ENCODE results near the gene PTPN14. TPM values are rescaled to one million over a fixed set of nuclear protein-coding genes. Genes with fewer than 3 reads are reported as not detected.

The PTPN14 gene
- total RNA-seq, 1 donor from 2014 or later = 43.7 TPM

GRCh38 chr1:214473862-214474261 lies 77.5 kb downstream of the PTPN14 start:
- TF ChIP-seq CTCF (IDR thresholded peaks at IDR 0.05) = no peak
- no peak for DNase-seq
- Histone ChIP-seq H3K27ac (no peak overlapping the region), H3K9me3 (no peaks in the 10 kb centered on the region), H3K4me1 (peaks cover 5% of the 10 kb centered on the region), H3K27me3 (no peaks in the 10 kb centered on the region), H3K36me3 (no peaks in the 10 kb centered on the region), H3K4me3 (no peak overlapping the region)
- ATAC-seq = no peak
- intact Hi-C loops (cut with DNase I) = no loop called here

- H3K9me3 ChIP-seq = no peaks in the 10 kb centered on the region
- no peak for ATAC-seq
- no peaks in the 10 kb centered on the region for H3K27me3 ChIP-seq
- H3K36me3 ChIP-seq = no peaks in the 10 kb centered on the region
- no peak overlapping the region for H3K4me3 ChIP-seq
- no peak for DNase-seq
- intact Hi-C loops (cut with DNase I) = no loop called here
- TF ChIP-seq CTCF (IDR thresholded peaks at IDR 0.05) = no peak
- H3K4me1 ChIP-seq = peaks cover 5% of the 10 kb centered on the region
- H3K27ac ChIP-seq = no peak overlapping the region
Observed at GRCh38 chr1:214473387-214473786, 78.0 kb downstream of the PTPN14 start.

GRCh38 chr1:214472364-214472763 lies 79.0 kb downstream of the PTPN14 start:
- Histone ChIP-seq H3K4me1 (peaks cover 5% of the 10 kb centered on the region), H3K9me3 (no peaks in the 10 kb centered on the region), H3K27ac (no peak overlapping the region), H3K36me3 (no peaks in the 10 kb centered on the region), H3K4me3 (no peak overlapping the region), H3K27me3 (no peaks in the 10 kb centered on the region)
- no peak for ATAC-seq
- no peak for DNase-seq
- intact Hi-C loops (cut with DNase I) = no loop called here
- no peak for TF ChIP-seq CTCF (IDR thresholded peaks at IDR 0.05)

GRCh38 chr1:214471458-214471857 lies 79.9 kb downstream of the PTPN14 start:
- Histone ChIP-seq H3K4me3 (no peak overlapping the region), H3K27ac (no peak overlapping the region), H3K9me3 (no peaks in the 10 kb centered on the region), H3K27me3 (no peaks in the 10 kb centered on the region), H3K36me3 (no peaks in the 10 kb centered on the region), H3K4me1 (peaks cover 3% of the 10 kb centered on the region)
- no peak for TF ChIP-seq CTCF (IDR thresholded peaks at IDR 0.05)
- ATAC-seq (peak; percentile 21), DNase-seq (no peak)
- intact Hi-C loops (cut with DNase I) = no loop called here

- H3K4me3 ChIP-seq = no peak overlapping the region
- H3K4me1 ChIP-seq = no peaks in the 10 kb centered on the region
- DNase-seq (no peak), ATAC-seq (no peak)
- no peaks in the 10 kb centered on the region for H3K36me3 ChIP-seq
- no peak overlapping the region for H3K27ac ChIP-seq
- intact Hi-C loops (cut with DNase I) = no loop called here
- H3K27me3 ChIP-seq = no peaks in the 10 kb centered on the region
- no peaks in the 10 kb centered on the region for H3K9me3 ChIP-seq
- TF ChIP-seq CTCF (IDR thresholded peaks at IDR 0.05) = no peak
Observed at GRCh38 chr1:214470132-214470531, 81.3 kb downstream of the PTPN14 start.

- no peak for TF ChIP-seq CTCF (IDR thresholded peaks at IDR 0.05)
- DNase-seq (no peak), ATAC-seq (no peak)
- Histone ChIP-seq H3K4me3 (no peak overlapping the region), H3K27ac (no peak overlapping the region), H3K9me3 (no peaks in the 10 kb centered on the region), H3K4me1 (no peaks in the 10 kb centered on the region), H3K36me3 (no peaks in the 10 kb centered on the region), H3K27me3 (no peaks in the 10 kb centered on the region)
- intact Hi-C loops (cut with DNase I) = no loop called here
Observed at GRCh38 chr1:214469290-214469689, 82.1 kb downstream of the PTPN14 start.

Measured in upper lobe of right lung (tissue), 1 donor.